ENCODE data around the gene IFITM5. TPM values are rescaled to one million over a fixed set of nuclear protein-coding genes. Genes with fewer than 3 reads are reported as not detected.

Gene IFITM5
- total RNA-seq, 1 donor from 2014 or later: not detected

DNA sequence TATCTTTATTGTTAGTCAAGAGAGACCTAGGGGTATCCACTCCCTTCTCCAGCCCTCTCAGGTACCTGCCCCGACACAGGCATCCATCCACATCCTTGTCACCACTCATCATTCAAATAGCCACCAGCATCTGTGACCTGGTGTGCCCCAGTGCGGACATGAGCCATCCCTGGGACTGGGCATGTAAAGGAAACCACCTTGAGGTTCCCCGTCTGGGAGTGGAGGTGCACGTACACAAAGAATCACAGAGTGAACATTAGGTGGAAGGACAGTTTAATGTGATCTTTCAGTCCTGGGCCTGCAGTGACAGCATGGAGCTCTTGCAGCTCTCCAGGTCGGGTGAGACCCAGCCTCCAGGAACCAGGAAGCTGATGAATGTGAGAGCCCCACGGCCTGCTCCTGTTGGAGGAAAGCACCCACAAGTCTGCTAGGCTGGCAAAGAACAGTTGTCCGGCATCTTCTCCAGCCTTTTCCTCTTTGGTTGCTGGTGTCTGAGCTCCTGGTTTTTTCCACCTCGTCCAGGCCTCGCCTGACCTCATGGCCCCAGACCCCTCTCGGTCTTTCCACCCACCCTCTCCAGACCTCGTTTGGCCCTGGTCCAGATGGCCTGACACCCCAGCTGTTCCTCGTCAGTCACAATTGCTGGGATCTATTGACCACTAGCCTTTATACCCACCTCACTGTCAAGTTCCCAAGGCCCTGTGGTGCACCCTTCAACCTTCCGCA is 46.0 kb downstream of the IFITM5 start:
- Mint-ChIP-seq H3K27me3 (ENCODE audit: unreplicated experiment) (peaks cover 6% of the 10 kb centered on the region), H3K4me1 (ENCODE audit: low read depth, unreplicated experiment) (peaks cover 27% of the 10 kb centered on the region), H3K4me3 (ENCODE audit: unreplicated experiment) (no peak overlapping the region), H3K27ac (ENCODE audit: unreplicated experiment) (no peak overlapping the region), H3K9me3 (ENCODE audit: unreplicated experiment) (peaks cover 9% of the 10 kb centered on the region), H3K36me3 (ENCODE audit: unreplicated experiment) (peaks cover 8% of the 10 kb centered on the region)
- no peak for TF ChIP-seq CTCF (IDR thresholded peaks at IDR 0.05; ENCODE audit: partially characterized antibody, unreplicated experiment)
- no peak for DNase-seq

DNA sequence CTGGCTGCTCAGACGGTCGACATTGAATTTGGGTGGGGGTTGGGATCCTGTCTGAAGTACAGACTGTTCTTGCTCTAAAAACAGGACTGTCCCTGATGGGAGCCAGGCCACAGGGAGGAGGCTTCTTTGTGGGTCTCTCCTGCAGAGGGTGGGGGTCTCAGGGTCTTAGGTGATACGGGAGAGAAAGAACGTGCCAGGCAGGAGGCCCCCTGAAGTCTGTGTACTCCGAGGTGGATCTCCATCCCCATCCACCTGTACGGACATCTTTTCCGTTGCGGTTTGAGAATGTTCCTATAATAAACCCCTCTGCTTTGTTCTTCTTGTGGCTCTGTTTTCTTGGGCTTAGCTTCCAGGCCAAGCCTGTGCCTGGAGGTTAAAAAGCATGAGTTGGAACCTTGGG is 46.7 kb downstream of the IFITM5 start:
- Mint-ChIP-seq H3K9me3 (ENCODE audit: unreplicated experiment) (peaks cover 7% of the 10 kb centered on the region), H3K36me3 (ENCODE audit: unreplicated experiment) (peaks cover 4% of the 10 kb centered on the region), H3K4me1 (ENCODE audit: low read depth, unreplicated experiment) (peaks cover 27% of the 10 kb centered on the region), H3K27ac (ENCODE audit: unreplicated experiment) (peak overlapping the region; percentile 89), H3K4me3 (ENCODE audit: unreplicated experiment) (no peak overlapping the region), H3K27me3 (ENCODE audit: unreplicated experiment) (peaks cover 5% of the 10 kb centered on the region)
- no peak for TF ChIP-seq CTCF (IDR thresholded peaks at IDR 0.05; ENCODE audit: partially characterized antibody, unreplicated experiment)
- DNase-seq: no peak

- Mint-ChIP-seq H3K27ac (ENCODE audit: unreplicated experiment) (peak overlapping the region; percentile 89), H3K9me3 (ENCODE audit: unreplicated experiment) (peaks cover 7% of the 10 kb centered on the region), H3K4me3 (ENCODE audit: unreplicated experiment) (peak overlapping the region; percentile 60), H3K4me1 (ENCODE audit: low read depth, unreplicated experiment) (peaks cover 27% of the 10 kb centered on the region), H3K36me3 (ENCODE audit: unreplicated experiment) (peaks cover 4% of the 10 kb centered on the region), H3K27me3 (ENCODE audit: unreplicated experiment) (peaks cover 5% of the 10 kb centered on the region)
- no peak for TF ChIP-seq CTCF (IDR thresholded peaks at IDR 0.05; ENCODE audit: partially characterized antibody, unreplicated experiment)
- DNase-seq: peak; percentile 71
Measured at GRCh38 chr11:251550-251949, 47.8 kb downstream of the IFITM5 start.

DNA sequence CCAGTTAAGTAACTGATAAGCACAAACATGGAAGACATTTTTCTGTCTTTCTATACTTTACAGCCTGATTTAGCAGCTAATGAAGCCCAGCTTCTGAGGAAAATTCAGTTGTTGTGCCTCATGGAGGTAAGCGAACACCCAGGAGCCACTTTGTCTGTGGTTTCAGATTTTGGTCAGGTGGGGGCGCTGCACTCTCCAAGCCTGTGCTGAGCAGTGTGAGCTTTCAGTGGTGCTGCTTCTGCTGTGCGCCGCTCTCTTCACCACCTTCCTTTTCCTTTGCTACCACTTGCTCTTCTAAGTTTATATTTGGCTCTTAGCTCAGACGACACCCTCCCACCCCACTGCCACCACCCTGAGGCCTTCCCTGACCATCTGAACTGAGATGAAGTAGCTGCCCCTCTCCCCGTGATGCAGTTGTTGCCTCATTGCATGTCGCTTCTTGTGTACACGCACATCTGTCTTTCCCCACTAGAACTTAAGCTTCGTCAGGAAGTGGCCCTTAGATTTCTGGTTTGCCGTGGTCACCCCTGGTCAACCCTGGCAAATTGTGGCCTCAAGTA is 48.5 kb downstream of the IFITM5 start:
- peaks cover 7% of the 10 kb centered on the region for H3K9me3 Mint-ChIP-seq (ENCODE audit: unreplicated experiment)
- peak; percentile 88 for DNase-seq
- peaks cover 27% of the 10 kb centered on the region for H3K4me1 Mint-ChIP-seq (ENCODE audit: low read depth, unreplicated experiment)
- TF ChIP-seq CTCF (IDR thresholded peaks at IDR 0.05; ENCODE audit: partially characterized antibody, unreplicated experiment): peak; percentile 85
- peak overlapping the region; percentile 77 for H3K27ac Mint-ChIP-seq (ENCODE audit: unreplicated experiment)
- peaks cover 3% of the 10 kb centered on the region for H3K27me3 Mint-ChIP-seq (ENCODE audit: unreplicated experiment)
- H3K36me3 Mint-ChIP-seq (ENCODE audit: unreplicated experiment): peaks cover 4% of the 10 kb centered on the region
- H3K4me3 Mint-ChIP-seq (ENCODE audit: unreplicated experiment): peak overlapping the region; percentile 63

DNA sequence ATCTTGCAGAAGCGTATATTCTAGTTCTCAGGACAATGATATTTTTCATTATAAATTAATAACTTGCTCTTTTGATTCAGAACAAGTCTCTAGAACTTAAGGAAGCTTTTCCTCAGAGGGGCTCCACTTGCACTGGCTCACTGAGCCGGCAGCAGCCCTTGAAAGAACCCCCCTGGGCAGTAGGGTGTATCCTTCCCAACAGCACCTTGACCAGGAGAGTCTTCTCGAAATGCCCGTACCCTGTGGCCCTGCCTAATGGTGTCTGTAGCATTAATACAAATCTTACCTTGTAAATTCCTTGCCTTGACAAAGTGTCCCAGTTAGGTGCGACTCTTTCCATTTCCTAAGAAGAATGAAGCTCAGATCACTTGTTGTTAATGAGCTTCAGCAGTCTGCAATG is 49.1 kb downstream of the IFITM5 start:
- Mint-ChIP-seq H3K27ac (ENCODE audit: unreplicated experiment) (peak overlapping the region; percentile 62), H3K4me1 (ENCODE audit: low read depth, unreplicated experiment) (peaks cover 27% of the 10 kb centered on the region), H3K27me3 (ENCODE audit: unreplicated experiment) (peaks cover 3% of the 10 kb centered on the region), H3K9me3 (ENCODE audit: unreplicated experiment) (peaks cover 7% of the 10 kb centered on the region), H3K4me3 (ENCODE audit: unreplicated experiment) (no peak overlapping the region), H3K36me3 (ENCODE audit: unreplicated experiment) (peaks cover 4% of the 10 kb centered on the region)
- DNase-seq: no peak
- TF ChIP-seq CTCF (IDR thresholded peaks at IDR 0.05; ENCODE audit: partially characterized antibody, unreplicated experiment): no peak
